GM19035 (cell line): ENCODE results near the gene RPL27.
"Not testable (repeated sequence)": the region's sequence is repeated elsewhere in the genome, so short reads cannot be mapped to it uniquely, and the experiment has no call there.

Experiments
- ATAC-seq: cut with Tn5 transposase; IDR thresholded peaks from one replicate; pipeline ENCODE4 v1.9.1; 2021; ENCODE audit not compliant: unreplicated experiment

RPL27 gene

GRCh38 chr17:42997984-42998938 is at the start of gene RPL27:
RPL27 (plus strand) TSS chr17:42998419; CDS start chr17:42998751, 332 bp downstream.
- ATAC-seq, result peak; percentile 93

GRCh38 chr17:42950044-42950783 is 48.0 kb upstream of the RPL27 start:
- no peak for ATAC-seq

GRCh38 chr17:42953669-42954068 is 44.5 kb upstream of the RPL27 start:
- ATAC-seq, result no peak

GRCh38 chr17:42964161-42964932 is 33.9 kb upstream of the RPL27 start, which contains the start of gene AARSD1:
AARSD1 (minus strand) TSS chr17:42964454; CDS start chr17:42964440, 14 bp downstream.
- peak; percentile 85 for ATAC-seq

GRCh38 chr17:42967925-42968324 is 30.3 kb upstream of the RPL27 start:
- no peak for ATAC-seq

- ATAC-seq, result no peak
Observed at GRCh38 chr17:42969001-42969581, 29.1 kb upstream of the RPL27 start.

- no peak for ATAC-seq
Observed at GRCh38 chr17:42971589-42971988, 26.6 kb upstream of the RPL27 start.

GRCh38 chr17:42973323-42973722 is 24.9 kb upstream of the RPL27 start:
- not testable (repeated sequence) for ATAC-seq

- no peak for ATAC-seq
Observed at GRCh38 chr17:42975265-42975664, 23.0 kb upstream of the RPL27 start.

- ATAC-seq, result not testable (repeated sequence)
Observed at GRCh38 chr17:42975701-42976100, 22.5 kb upstream of the RPL27 start.

- ATAC-seq, result no peak
Observed at GRCh38 chr17:42979511-42980273, 18.5 kb upstream of the RPL27 start, which contains the start of gene PTGES3L. PTGES3L (minus strand) TSS chr17:42980080; CDS start chr17:42980053, 27 bp downstream.

- peak; percentile 70 for ATAC-seq
Observed at GRCh38 chr17:42980274-42980765, 17.9 kb upstream of the RPL27 start, which contains the start of gene RUNDC1. RUNDC1 (plus strand) TSS chr17:42980565; CDS start chr17:42980577, 12 bp downstream.

GRCh38 chr17:42980766-42981397 is 17.3 kb upstream of the RPL27 start:
- peak; percentile 57 for ATAC-seq

GRCh38 chr17:42982266-42982665 is 16.0 kb upstream of the RPL27 start:
- ATAC-seq, result no peak

- ATAC-seq, result no peak
Observed at GRCh38 chr17:42985225-42985624, 13.0 kb upstream of the RPL27 start.

GRCh38 chr17:42989141-42989540 is 9.1 kb upstream of the RPL27 start:
- no peak for ATAC-seq

- ATAC-seq, result no peak
Observed at GRCh38 chr17:42989726-42990652, 8.2 kb upstream of the RPL27 start.

GRCh38 chr17:42991471-42991870 is 6.7 kb upstream of the RPL27 start:
- no peak for ATAC-seq
